Measurements from ENCODE around the gene SLC2A13. TPM values are rescaled to one million over a fixed set of nuclear protein-coding genes. Genes with fewer than 3 reads are reported as not detected.

Gene SLC2A13
- total RNA-seq (2014; rRNA removed; shearing (Covaris generic)): 1.5 and 2.2 TPM in 2 replicates

GRCh38 chr12:40105515-40106201, at the start of gene SLC2A13:
Gene SLC2A13 (minus strand): TSS chr12:40106081. CDS start chr12:40105808, 273 bp downstream.
- DNase-seq (ENCODE audit: low spot score): peak; percentile 80
- in situ Hi-C loops (cut with HindIII; ENCODE audit: low sequenced_read_pairs): no loop called here

GRCh38 chr12:40154381-40154780, 48.5 kb upstream of the SLC2A13 start:
- in situ Hi-C loops (cut with HindIII; ENCODE audit: low sequenced_read_pairs): no loop called here
- DNase-seq (ENCODE audit: low spot score): no peak

- no peak for DNase-seq (ENCODE audit: low spot score)
- in situ Hi-C loops (cut with HindIII; ENCODE audit: low sequenced_read_pairs): no loop called here
Observed at GRCh38 chr12:40153432-40153831, 47.6 kb upstream of the SLC2A13 start.

DNA sequence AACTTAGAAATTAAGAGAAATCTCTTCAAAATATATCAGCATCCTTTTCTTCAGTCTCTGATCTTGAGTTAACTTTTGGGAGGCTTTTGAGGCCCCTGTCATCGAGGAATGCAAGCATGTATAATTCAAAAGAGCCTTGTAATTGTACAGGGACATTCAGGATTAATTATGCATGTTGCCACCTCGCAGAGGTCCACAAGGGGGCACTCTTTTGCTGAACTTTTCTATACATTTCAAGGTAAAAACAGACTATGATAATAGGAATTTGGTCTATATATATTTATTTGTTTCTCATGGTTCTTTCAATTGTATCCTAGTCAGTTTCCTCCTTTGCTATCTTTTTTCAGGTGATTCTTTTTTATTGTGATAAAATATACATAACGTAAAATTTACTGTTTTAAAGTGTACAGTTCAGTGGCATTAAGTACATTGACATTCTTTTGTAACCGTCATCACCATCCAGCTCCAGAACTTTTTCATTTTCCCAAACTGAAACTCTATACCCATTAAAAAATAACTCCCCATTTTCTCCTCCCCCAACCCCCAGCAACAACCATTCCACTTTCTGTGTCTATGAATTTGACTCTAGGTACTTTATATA, 47.0 kb upstream of the SLC2A13 start:
- peak; percentile 50 for DNase-seq (ENCODE audit: low spot score)
- in situ Hi-C loops (cut with HindIII; ENCODE audit: low sequenced_read_pairs): no loop called here

- DNase-seq (ENCODE audit: low spot score): no peak
- in situ Hi-C loops (cut with HindIII; ENCODE audit: low sequenced_read_pairs): no loop called here
Observed at GRCh38 chr12:40149673-40150260, 43.9 kb upstream of the SLC2A13 start.

- in situ Hi-C loops (cut with HindIII; ENCODE audit: low sequenced_read_pairs): no loop called here
- peak; percentile 9 for DNase-seq (ENCODE audit: low spot score)
Observed at GRCh38 chr12:40146800-40147797, 41.2 kb upstream of the SLC2A13 start.

- in situ Hi-C loops (cut with HindIII; ENCODE audit: low sequenced_read_pairs): no loop called here
- DNase-seq (ENCODE audit: low spot score): no peak
Observed at GRCh38 chr12:40145896-40146295, 40.0 kb upstream of the SLC2A13 start.

GRCh38 chr12:40144023-40144422, 38.1 kb upstream of the SLC2A13 start:
- in situ Hi-C loops (cut with HindIII; ENCODE audit: low sequenced_read_pairs): no loop called here

GRCh38 chr12:40142001-40142744, 36.3 kb upstream of the SLC2A13 start:
- no peak for DNase-seq (ENCODE audit: low spot score)
- in situ Hi-C loops (cut with HindIII; ENCODE audit: low sequenced_read_pairs): no loop called here

More at GRCh38 chr12:40144023-40144422, 38.1 kb upstream of the SLC2A13 start:
- peak; percentile 11 for DNase-seq (ENCODE audit: low spot score)

GRCh38 chr12:40138526-40138925, 32.6 kb upstream of the SLC2A13 start:
- in situ Hi-C loops (cut with HindIII; ENCODE audit: low sequenced_read_pairs): no loop called here
- no peak for DNase-seq (ENCODE audit: low spot score)

GRCh38 chr12:40137252-40137651, 31.4 kb upstream of the SLC2A13 start:
- in situ Hi-C loops (cut with HindIII; ENCODE audit: low sequenced_read_pairs): no loop called here
- no peak for DNase-seq (ENCODE audit: low spot score)

DNA sequence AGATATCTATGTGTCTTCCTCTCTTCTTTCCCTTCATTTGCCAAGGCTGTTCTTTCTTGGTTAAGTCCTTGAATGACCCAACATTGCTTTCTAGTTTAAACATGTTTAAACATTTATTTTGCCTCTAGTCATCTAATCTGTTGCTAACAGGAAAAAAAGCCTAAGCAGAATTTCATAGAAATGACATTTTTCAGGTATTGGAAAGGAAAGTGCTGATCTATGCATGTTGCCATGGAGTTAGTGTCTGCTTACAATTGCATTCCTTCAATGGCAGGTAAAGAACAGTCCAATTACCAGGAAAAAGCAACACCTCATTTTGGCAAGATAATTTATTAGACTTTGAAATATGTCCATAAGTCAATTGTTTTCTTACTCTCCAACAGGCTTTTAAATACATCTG, 21.5 kb upstream of the SLC2A13 start:
- no peak for DNase-seq (ENCODE audit: low spot score)
- in situ Hi-C loops (cut with HindIII; ENCODE audit: low sequenced_read_pairs): no loop called here

- in situ Hi-C loops (cut with HindIII; ENCODE audit: low sequenced_read_pairs): no loop called here
- no peak for DNase-seq (ENCODE audit: low spot score)
Observed at GRCh38 chr12:40123496-40123895, 17.6 kb upstream of the SLC2A13 start.

GRCh38 chr12:40122842-40123241, 17.0 kb upstream of the SLC2A13 start:
- in situ Hi-C loops (cut with HindIII; ENCODE audit: low sequenced_read_pairs): no loop called here

DNA sequence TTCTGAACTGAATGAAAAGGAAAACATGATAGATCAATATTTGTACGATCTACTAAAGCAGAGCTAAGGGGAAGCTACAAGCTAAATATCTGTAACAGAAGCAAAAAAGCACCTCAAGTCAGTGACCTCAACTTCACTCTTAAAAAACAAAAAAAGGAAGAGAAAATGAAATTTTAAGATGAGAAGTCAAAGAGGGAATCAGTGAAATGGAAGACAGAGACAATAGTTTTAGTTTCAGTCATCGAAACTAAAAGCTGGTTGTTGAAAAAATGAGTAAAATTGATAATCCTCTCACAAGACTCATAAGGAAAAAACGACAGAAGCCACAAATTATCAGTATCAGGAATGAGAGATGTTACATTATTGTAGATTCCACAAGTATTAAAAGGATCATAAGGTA, 11.9 kb upstream of the SLC2A13 start:
- no peak for DNase-seq (ENCODE audit: low spot score)
- in situ Hi-C loops (cut with HindIII; ENCODE audit: low sequenced_read_pairs): no loop called here

More at GRCh38 chr12:40122842-40123241, 17.0 kb upstream of the SLC2A13 start:
- no peak for DNase-seq (ENCODE audit: low spot score)

- DNase-seq (ENCODE audit: low spot score): no peak
- in situ Hi-C loops (cut with HindIII; ENCODE audit: low sequenced_read_pairs): no loop called here
Observed at GRCh38 chr12:40110586-40110985, 4.7 kb upstream of the SLC2A13 start.

GRCh38 chr12:40107803-40108620, 2.1 kb upstream of the SLC2A13 start:
- DNase-seq (ENCODE audit: low spot score): no peak
- in situ Hi-C loops (cut with HindIII; ENCODE audit: low sequenced_read_pairs): no loop called here

Measured in G401 (cell line).